DMS153 treated with DMSO at 0.1 percent for 48 hours (cell line): ENCODE measurements around the gene CNTROB.

Experiments used
- DNase-seq: peaks from one replicate; lab custom pipeline; 2025; ENCODE audit not compliant: unreplicated experiment; lab: John Stamatoyannopoulos, UW

Gene CNTROB, protein sequence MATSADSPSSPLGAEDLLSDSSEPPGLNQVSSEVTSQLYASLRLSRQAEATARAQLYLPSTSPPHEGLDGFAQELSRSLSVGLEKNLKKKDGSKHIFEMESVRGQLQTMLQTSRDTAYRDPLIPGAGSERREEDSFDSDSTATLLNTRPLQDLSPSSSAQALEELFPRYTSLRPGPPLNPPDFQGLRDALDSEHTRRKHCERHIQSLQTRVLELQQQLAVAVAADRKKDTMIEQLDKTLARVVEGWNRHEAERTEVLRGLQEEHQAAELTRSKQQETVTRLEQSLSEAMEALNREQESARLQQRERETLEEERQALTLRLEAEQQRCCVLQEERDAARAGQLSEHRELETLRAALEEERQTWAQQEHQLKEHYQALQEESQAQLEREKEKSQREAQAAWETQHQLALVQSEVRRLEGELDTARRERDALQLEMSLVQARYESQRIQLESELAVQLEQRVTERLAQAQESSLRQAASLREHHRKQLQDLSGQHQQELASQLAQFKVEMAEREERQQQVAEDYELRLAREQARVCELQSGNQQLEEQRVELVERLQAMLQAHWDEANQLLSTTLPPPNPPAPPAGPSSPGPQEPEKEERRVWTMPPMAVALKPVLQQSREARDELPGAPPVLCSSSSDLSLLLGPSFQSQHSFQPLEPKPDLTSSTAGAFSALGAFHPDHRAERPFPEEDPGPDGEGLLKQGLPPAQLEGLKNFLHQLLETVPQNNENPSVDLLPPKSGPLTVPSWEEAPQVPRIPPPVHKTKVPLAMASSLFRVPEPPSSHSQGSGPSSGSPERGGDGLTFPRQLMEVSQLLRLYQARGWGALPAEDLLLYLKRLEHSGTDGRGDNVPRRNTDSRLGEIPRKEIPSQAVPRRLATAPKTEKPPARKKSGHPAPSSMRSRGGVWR

DNA sequence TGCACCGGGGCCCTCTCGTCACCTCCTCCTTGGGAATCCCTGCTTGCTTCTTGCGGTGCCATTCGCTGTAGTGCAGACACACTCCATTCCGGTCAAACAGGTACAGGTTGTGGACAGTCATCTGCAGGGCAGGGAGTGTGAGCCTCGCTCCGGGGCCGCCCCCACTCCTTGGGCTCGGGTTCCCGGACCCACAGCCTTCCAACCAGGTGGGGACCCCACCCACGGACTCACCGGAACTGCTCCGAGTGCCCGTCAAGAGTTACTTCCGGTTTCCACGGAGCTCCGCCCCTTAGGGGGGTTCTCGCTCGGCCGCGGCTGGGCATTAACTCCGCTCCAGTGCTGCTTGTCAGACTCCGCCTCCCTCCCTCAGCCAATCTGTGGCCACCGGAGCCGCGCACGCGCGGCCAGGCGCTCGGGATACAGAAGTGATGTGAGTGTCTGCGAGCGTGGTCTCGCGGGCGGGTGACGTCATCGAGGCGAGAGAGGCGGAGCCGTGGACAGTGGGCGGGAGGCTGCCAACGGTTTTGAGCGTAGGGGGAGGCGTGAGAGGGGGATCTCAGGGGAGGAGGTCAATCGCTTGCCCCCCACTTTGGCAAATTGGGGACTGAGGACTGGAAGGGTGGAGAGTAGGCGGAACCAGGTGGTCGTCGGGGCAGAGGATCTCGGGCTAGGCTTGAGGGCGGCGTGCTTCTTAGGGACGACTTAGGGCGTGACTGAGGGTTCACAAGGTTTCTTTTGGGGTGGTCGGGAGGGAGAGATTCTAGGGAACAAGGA is at the start of gene CNTROB, which contains the start of gene TRAPPC1:
CNTROB (plus strand) TSS at position 498 of the 774 bp plus-strand sequence. CDS start 874 bp downstream, outside the sequence.
TRAPPC1 (minus strand) TSS at position 238 of the 774 bp plus-strand sequence; CDS start at position 121, 117 bp downstream.
- peak; percentile 60 for DNase-seq

DNA sequence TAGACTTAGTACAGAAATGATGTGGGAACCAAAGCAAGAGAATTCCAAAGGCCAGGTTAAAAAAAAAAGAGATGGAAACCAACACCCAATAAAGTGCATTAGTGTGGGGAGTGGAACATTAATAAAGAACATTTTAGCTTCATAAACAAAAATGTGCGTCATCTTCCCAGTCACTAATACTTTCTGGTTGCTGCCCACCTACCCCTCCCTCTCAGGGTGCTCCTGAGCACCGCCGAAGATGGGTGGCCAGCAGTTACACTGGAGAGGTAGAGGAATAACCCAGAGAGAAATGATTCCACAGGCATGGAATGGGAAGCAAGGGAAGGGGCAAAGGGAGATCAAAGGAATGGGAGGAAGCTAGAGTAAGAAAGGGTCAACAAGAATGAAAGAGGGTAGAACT is 49.4 kb upstream of the CNTROB start:
- DNase-seq = no peak

DNA sequence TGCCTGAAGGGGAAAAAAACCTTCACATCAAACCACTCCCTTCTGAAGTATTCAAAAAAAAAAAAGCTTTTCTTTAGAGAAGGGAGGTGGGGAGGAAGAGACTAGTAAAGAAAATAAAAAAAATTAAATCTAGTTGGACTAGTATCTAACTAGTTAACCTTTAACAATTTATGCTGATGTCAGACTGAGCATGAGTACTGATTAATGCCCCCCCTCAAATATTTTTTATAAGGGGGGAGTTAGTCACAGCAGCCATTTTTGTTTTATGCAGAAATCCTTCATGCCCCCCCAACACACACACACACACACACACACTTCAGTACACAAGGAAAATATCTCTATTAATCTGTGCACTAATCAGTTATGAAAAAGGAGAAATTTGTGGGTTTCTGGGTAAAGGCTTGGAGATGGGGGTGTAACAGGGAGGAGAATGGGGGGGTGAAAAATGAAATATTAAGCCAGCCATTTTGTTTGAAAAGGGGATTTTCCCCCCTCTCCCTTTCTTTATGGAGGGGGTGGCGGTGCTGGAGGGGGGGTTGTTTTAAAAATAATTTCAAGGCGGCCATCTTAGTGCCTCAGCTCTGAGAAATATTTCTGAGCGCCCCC is 48.1 kb upstream of the CNTROB start:
- DNase-seq = no peak

DNA sequence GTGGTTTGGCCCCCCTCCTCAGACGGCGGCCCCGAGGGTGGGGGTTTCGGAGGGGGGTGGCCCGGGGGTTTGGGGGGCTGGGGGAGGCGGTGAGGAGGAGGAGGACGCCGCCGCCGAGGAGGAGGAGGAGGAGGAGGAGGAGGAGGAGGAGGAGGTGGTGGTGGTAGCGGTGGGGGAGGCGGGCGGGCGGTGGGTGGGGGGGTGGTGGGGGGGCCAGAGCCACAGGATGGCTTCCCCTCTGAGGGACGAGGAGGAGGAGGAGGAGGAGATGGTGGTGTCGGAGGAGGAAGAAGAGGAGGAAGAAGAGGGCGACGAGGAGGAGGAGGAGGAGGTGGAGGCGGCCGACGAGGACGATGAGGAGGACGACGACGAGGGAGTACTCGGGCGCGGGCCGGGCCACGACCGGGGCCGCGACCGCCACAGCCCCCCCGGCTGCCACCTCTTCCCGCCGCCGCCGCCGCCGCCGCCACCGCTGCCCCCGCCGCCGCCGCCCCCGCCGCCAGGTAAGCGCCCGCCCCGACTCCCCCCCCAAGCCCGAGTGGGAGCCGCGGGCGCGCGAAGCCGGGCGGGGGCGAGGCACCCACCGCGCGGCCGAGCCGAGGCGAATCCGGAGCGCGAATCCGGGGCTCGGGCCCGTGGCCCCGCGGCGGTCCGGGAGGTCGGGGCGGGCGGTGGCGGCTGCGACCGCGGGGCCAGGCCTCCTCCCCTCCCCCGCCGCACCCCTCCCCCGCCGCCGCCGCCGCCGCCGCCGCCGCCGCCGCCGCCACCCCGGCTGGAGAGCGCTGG is 47.2 kb upstream of the CNTROB start:
- no peak for DNase-seq

DNA sequence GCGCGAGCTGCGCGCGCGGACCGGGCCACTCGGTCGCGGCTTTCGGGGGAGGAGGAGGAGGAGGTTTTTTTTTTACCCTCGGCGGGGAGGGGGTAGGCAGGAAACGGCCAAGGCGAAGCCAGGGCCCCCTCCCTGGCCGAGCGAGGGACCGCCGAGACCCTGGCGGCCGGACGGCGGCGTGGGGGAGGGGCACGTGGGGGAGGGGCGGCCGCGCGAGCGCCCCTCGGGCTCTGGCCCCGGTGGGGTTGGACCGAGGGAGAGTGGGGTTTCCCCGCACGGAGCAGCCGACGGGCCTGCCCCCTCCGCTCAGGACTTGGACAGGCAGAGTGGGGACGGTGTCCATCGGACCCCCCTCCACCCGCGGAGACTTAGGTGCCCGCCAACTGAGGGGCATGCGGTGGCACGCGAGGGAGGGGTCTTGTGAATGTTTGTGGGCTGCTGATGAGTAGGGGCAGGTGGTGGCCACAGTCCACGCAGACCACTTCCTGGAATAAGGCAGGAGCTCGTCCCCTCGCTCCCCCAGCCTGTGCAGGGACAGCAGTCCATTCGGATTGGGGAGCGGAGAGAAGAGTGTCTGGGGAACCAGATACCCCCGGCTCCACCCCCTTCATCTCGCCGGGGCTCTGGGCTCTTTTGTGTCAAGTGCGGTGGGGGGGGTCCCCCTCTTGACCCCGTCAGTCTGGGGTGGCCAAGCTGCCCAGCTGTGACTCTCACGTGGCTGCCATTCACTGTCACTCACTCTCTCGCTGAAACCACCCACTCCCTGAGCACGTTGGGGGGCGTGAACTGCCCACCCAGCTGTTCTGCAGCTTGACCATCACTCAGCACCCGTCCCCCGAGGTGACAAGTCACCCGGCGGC is 46.4 kb upstream of the CNTROB start:
- DNase-seq = no peak

DNA sequence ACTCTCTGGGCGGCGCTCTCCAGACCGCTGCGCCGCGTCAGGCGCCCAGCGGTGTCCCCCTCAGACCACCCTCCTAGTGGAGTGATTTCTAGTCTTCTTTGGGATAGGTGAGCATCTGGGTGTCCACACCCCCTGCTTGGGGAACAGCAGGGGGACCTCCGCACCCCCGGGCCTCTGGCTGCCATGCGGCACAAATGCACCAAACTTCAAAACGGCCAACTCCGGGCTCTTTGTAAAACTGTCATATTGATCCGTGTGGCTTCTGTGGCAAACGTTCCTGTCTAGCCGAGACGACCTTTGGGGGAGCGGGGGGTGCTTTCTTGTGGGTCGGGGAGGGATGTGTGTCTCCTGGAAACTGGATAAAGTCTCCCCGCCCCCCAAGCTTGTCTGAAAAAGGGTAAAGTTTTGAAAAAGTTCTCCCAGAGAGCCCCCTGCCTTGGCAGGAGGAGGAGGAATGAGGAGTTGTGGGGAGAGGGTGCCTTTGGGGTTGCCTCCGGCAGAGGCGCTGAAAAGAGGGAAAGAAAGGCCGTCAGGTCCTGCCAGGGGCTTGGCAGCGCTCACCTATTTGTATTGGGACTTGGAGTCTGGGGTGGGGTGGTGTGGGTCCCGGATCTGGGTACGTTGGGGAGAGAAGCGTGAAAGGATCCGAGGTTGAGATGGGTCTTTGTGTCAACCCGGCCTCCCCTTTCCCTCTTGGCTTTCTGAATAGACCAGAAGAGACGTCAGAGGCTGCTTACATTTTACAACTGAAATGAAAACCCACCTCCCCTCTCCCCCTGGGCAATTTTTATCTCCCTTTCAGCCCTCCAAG is 45.6 kb upstream of the CNTROB start:
- DNase-seq = peak; percentile 32

DNA sequence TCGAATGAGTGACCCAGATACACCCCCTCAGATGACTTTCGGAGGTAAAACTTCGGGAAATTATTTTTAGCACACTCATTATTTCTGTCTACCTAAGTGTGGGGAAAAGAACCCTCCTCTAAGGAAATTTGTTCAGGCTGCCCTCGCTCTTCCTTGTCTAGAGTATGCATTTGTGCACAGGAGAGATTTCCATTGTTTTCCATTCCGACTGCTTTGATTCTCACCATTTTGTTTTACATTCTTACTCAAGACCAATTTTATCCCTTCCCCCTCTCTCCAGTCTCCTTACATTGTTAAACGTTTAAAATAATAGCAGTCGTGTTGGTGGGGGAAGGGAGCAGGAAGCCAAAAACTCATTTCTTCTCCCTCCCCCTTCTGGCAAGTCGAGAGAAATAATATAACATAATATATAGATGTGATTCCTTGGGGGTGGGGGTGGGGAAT is 44.9 kb upstream of the CNTROB start:
- DNase-seq = no peak

DNA sequence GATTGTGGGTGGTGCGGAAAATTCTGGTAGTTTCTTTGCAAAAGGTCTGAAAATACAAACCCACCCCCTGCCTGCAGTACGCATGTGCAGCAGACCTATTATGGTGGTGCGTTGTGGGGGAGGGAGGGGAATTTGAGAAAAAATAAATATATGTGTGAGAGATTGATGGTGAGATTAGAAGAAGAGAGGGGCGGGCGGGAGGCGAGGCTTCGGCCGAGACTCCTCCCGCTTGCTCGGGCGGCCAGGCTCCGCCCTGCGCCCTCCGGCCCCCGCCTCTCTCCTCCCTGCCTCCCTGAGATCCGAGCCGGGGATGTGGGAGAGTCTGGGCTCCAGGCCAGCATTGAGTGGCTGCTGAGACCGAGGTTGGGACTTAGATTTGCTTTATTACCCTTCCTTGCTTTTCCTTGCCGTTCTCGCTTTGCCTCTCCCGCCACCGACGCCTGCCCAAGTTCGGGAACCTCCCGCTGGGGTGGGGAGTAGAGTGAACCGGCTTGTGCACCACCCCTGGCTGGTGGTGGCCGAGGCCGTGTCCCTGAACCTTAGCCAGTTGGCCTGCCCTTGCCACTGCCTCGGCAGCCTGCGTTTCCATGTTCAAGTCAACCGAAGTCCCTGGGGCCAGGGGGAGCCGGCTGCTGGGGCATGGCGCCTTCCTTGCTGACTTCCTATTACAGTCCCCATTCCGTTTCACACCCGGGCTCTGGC is 44.4 kb upstream of the CNTROB start:
- DNase-seq = peak; percentile 67

DNA sequence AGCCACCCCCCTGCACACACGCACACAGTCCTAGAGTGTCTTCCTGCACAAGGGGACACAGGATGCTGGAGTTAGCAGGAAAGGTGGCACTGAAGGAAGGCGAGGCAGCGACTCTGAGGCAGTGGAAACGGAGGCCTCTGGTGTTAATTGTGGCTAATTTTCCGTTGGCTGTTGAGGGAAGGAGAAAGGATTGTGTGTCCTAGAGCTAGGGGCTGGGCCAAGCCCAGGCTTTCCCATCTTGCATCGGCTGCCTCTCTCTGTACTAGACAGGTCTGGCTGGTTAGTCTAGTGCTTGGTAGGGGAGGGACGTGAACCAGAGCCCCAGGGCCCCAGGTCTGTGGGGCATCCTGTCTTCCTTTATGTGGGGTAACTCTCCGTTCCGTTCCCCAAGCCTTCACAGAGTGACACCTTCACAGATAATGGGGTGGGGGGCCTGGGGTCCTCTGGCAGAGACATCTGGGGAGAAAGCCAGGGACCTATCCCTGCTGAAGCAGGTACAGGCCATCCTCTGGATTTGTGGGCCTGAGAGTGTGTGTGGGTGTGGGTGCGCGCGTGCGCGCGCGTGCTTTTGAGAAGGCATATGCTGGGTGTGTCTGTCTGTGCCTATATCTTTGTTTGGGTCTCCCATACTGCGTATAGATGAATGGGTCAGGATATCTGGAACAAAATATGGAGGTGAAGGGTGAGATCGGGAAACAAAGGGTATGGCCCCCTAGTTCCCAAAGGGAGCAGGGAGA is 43.7 kb upstream of the CNTROB start, which contains the start of gene CHD3:
CHD3 (plus strand) TSS at position 606 of the 737 bp plus-strand sequence. CDS start 212 bp downstream, outside the sequence.
- DNase-seq = no peak

DNA sequence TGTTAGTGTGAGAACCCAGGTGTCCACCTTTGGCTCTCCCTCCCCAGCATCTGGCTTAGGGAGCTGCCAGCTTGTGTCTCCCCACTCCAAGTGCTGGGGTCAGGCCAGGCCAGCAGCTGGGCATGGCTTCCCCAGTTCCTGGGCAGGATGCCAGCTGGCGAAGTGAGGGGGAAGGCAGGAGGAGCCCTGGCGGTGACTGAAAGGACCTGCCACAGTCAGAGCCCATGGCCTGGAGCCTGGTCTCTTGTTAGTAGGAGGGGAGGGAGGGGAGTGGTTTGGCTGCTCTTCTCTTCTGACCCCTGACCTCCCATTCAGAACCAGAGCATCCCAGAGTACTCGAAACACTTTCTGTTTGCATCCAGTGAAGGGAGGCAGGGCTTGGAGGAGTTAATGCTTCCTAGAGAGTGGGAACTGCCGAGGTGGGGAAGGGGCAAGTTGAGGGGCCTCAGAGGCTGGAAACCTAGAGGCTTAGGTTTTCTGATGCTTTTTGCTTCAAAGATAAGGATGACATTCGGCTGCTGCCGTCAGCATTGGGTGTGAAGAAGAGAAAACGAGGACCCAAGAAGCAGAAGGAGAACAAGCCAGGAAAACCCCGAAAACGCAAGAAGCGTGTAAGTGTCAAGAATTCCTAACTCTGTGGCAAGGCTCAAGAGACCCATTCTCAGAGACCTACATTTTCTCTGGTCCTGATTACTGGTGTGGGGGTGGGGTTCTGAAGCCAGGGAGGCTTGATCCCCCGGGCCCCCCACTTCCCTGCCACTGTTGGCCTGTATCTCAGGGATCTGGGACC is 42.6 kb upstream of the CNTROB start:
- DNase-seq = peak; percentile 74

DNA sequence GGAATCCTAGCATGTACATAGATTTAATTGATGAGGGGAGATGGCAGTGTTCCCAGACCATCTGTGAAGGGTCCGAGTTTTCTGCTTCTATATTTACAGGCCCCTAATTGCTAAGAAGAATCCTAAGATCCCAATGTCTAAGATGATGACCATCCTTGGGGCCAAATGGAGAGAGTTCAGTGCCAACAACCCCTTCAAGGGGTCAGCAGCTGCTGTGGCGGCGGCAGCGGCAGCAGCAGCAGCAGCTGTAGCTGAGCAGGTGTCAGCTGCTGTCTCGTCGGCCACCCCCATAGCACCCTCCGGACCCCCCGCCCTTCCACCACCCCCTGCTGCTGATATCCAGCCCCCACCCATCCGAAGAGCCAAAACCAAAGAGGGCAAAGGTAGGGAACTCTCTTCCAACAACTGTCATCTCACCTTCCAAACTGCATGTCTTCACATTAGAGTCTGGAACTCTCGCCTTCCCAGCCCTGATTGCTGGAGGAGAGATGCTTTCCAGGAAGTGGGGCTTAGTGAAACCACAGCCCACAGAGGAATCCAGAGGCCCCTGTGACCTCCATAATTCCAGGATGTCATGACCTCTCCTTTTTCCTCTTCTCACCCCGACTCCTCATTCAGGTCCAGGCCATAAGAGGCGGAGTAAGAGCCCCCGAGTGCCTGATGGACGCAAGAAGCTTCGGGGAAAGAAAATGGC is 38.7 kb upstream of the CNTROB start:
- no peak for DNase-seq

DNA sequence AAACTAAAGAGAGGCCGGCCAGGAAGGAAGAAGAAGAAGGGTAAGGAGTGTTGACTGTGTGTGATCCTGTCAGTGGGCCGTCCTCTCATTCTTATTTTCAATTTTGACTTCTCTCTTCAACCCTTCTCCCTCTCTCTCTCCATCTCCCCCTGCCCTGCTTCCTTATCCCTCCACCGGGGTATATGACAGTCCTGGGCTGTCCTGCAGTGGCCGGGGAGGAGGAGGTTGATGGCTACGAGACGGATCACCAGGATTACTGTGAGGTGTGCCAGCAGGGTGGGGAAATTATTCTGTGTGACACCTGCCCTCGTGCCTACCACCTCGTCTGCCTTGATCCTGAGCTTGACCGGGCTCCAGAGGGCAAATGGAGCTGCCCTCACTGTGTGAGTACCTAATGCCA is 37.8 kb upstream of the CNTROB start:
- no peak for DNase-seq

DNA sequence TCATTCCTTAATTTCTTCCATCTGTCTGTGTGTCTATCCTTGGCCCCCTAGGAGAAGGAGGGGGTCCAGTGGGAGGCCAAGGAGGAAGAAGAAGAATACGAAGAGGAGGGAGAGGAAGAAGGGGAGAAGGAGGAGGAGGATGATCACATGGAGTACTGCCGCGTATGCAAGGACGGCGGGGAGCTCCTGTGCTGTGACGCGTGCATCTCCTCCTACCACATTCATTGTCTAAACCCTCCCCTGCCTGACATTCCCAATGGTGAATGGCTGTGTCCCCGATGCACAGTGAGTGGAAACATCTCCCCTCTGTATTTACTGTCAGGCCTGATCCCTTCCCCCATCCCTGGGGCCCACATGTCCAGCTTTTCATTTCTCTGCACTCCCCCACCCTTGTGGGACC is 37.1 kb upstream of the CNTROB start:
- no peak for DNase-seq

DNA sequence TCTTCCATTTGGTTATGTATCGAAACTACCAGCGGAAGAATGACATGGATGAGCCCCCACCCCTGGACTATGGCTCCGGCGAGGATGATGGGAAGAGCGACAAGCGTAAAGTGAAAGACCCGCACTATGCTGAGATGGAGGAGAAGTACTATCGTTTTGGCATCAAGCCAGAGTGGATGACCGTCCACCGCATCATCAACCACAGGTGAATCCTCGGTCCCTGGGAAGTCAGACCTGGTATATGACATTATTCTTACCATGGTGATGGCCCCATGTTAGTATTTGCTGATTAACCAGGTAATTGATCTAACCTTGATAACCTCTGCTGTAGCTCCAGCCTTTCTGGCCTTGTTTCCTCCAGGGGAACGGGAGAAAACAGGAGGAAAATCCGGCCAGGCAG is 34.9 kb upstream of the CNTROB start:
- DNase-seq = no peak

DNA sequence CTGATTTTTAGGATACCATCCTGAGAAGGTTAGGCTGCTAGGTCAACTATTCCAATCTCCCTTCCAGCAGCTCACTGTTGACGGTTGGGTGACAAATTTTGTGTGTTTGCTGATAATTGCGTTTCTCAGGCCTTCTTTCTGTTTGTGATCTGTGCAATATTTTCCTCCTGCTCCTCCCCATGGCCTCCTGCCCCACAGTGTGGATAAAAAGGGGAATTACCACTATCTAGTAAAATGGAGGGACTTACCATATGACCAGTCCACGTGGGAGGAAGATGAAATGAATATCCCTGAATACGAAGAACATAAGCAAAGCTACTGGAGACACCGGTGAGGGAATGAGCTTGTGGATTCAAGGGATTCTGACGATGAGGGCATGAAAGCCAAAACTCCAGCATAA is 34.2 kb upstream of the CNTROB start:
- no peak for DNase-seq
